Measurements from ENCODE around the gene TP53BP1.
"Not testable (repeated sequence)": the region's sequence is repeated elsewhere in the genome, so short reads cannot be mapped to it uniquely, and the experiment has no call there.

- not testable (repeated sequence) for TF ChIP-seq MAX (IDR thresholded peaks at IDR 0.05); CTCF (IDR thresholded peaks at IDR 0.05 in 2 of 3, conservative IDR thresholded peaks at IDR 0.05 in 1 of 3; ENCODE audit: borderline replicate concordance in 1 of 3, insufficient read depth in 1 of 3, low read depth in 2 of 3, low read length in 2 of 3)
Measured at GRCh38 chr15:43532826-43533225, 39.9 kb upstream of the TP53BP1 start.

All from HCT116 (cell line).